Measurements from ENCODE around the gene SLC51A.

DNA sequence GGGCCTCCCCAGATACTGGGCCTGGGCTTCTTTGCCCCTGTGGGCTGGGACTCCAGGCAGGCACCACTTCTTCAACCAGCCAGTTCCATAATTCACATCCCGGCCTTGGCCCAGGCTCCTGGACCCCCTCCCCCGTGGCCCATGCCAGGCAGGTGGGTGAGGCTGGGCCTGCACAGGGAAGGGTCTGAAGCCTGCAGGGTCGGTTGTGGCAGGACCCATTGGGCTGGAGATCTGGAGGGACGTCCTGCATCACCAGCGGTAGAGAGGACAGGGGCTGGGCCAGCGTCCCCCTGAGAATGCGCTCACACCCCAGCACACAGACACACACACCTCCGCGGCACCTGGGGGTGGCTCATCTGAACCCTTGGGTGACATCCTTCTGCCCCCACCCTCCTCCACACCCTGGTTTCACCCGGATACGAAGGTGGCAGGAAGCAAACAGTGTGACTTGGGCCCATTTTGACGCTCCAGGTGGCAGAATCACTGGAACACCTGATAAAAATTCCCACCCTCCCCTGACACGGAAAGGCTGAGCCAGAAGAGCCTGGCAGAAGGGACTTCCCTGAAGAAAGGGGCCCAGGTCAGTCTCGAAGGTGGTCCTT lies 20.6 kb upstream of the SLC51A start:
- TF ChIP-seq, protein P1, sequence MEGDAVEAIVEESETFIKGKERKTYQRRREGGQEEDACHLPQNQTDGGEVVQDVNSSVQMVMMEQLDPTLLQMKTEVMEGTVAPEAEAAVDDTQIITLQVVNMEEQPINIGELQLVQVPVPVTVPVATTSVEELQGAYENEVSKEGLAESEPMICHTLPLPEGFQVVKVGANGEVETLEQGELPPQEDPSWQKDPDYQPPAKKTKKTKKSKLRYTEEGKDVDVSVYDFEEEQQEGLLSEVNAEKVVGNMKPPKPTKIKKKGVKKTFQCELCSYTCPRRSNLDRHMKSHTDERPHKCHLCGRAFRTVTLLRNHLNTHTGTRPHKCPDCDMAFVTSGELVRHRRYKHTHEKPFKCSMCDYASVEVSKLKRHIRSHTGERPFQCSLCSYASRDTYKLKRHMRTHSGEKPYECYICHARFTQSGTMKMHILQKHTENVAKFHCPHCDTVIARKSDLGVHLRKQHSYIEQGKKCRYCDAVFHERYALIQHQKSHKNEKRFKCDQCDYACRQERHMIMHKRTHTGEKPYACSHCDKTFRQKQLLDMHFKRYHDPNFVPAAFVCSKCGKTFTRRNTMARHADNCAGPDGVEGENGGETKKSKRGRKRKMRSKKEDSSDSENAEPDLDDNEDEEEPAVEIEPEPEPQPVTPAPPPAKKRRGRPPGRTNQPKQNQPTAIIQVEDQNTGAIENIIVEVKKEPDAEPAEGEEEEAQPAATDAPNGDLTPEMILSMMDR (IDR thresholded peaks at IDR 0.05) = no peak
- TF ChIP-seq POLR2A (IDR thresholded peaks at IDR 0.05) = no peak
